CD4-positive, alpha-beta T cell treated with Interleukin-10 for 1 hour (primary cell): Measurements from ENCODE around the gene CWC22.
"Not testable (repeated sequence)": the region's sequence is repeated elsewhere in the genome, so short reads cannot be mapped to it uniquely, and the experiment has no call there.

ENCODE experiments used
- DNase-seq: peaks from one replicate; pipeline ENCODE4 v3.0.0-alpha.2; 2020

CWC22 gene

DNA sequence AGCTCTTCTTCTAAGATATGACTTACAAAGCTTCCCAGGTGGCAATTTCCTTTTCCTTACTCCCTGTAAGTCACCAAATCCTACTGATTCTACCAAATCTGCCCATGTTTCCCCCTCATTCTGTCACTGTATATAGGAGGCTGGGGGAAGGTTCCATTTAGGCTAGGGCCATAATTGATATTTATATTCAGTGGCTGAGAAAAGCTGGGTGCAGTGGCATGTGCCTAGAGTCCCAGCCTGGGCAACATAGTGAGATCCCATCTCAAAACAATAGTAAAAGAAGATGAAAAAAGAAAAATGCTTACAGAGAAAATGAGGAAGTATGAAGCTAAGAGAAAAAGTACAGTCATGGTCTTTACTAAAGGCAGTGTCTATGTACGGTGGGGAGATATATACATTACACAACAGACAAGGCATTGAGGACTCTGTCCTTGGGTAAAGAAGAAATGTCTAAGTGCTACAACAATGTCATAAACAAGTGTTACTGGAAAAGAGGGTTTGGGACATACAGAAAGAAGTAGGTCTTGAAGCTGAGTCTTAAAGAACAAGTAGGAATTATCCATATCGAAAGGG, 4.8 kb downstream of the CWC22 start:
- DNase-seq = no peak

DNA sequence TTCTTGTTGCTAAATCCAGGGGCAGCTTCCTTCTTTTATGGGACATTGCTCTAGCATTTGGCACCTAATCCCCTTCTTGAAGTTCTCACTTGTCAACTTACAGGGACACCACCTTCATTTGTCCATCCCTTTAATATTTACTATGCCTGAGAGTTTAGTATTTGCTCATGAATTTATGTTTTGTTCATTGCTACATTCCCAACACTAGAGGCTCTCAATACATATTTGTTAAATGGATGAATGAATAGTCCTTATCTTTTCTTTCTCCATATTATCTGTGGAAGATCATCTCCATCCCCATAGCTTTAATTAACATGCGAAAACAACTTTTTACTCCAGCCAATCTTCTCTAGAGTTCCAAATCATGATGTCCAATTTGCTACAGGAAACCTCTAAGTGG, 5.4 kb downstream of the CWC22 start:
- DNase-seq = no peak

DNA sequence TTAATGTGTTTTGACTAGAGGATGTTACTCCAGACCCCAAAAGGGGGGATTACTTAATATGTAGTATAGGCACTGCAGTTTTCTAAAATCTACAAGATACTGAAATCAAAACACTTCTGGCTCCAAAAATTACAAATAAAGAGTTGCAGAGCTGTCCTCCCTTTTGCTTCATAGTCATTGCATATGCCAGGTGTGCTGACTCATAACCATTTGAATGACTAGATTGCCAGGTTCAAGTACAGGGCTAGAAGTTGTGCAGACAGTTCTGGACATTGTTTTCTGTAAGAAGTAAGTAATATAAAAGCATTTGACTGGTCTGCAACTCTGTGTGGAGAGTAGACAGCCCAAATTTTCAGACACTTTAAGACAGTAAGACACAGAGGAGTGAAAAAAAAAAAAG, 6.7 kb downstream of the CWC22 start:
- no peak for DNase-seq

DNA sequence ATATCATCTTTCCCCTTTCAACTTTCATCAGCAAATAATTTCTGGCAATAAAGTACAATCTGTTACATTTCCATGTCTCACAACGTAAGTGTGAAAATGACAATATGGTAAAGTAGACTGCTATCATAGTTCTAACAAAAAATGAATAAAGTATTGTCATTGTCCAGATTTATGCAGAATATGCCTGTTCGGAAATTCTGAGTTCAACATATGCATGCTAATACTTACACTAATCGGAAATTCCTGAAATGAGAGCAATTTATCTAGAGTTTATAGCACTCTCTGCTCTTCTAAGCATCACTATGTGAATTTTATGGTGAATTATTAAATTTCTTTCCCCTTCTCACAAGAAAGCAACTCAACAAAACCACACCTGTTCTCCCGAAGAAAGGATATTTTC, 8.1 kb downstream of the CWC22 start:
- no peak for DNase-seq

DNA sequence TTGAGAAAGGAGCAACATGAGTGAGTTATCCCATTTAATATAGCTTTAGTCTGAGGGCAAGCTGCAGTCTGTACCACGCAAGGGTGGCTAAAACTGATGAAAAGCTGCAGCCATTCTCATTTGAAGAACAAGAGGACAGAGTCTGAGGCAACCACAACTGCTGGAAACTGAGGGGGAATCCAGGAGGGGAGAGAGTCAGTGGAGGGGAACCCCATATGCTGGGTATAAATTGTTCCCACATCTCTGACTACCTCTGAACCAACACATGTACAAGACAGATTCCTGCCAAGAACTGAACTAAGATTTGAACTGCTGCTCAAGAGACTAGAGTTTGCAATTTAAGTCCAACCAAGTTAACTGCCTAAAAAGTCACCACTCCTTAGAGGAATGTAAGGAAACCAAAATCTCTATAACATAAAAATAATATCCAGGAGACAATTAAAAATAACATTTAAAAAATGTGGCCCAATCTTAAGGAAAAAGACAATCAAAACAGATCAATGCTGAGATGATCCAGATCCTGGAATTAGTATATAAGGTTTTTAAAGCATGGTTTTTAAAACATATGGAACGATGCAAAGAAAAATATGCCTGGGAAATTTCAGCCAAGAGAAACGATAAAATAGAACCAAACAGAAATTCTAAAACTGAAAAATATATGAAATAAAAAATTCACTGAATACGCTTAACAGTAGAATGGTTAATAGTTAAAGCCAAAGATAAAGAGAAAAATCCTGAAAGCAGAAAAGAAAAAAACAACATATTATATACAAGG, 11.2 kb downstream of the CWC22 start:
- no peak for DNase-seq

DNA sequence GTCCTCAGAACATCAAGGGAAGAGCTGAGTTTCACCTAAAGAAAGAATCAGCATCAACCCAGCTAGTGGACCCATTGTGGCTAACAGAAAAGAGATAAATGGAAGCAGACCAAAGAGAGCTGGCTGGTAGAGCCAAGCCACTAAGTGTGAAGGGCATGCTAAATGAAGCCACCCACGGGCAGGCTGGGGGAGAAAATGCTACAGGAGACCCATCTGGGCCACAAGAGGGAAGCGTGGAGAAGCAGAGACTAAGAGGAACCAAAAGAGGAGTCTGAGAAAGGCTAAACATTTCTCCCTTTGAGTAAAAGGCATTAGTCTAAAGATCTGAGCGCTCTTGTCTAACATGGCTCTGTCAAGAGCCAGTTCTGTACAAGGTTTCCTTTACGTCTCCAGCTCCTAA, 15.8 kb downstream of the CWC22 start:
- no peak for DNase-seq

DNA sequence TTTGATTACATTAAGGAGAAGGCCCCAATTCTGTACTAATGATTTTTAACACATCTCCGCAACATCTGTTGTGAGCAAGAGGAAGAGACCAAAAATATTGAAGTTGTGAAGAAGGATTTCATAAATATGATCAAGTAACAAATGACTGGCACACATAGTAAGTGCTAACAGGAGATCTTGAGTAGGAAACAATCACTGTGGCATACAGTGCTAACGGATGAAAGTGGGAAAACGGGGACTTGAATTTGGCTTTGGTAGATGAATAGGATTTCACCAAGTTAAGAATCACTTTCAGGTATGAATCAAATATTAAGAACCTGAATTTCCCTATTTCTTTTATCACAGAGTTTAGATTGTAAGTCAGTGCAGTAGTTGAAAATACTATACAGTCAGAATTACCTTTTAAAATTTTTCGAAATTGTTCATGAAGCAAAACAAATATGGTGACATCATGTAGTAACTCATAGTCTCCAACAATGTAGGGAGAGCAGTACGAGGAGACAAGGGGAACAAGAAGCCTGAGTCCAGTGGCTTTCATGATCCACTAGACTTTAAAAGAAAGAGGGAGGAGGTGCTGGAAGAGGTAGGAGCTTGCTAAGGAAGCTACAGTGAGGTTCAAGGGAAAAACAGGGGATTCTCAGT, 16.3 kb downstream of the CWC22 start:
- DNase-seq = no peak

DNA sequence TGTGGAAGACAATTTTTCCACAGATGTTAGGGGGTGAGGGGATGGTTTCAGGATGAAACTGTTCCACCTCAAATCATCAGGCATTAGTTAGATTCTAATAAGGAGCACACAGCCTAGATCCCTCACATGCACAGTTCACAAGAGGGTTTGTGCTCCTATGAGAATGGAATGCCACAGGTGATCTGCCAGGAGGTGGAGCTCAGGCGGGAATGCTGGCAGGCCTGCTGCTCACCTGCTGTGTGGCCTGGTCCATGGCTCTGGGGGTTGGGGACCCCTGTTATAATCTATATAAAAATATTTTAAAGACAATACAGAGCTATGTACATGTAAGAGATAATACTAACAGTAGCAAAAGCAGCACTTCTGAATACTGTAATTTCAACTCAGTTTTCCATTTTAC, 19.2 kb downstream of the CWC22 start:
- no peak for DNase-seq

DNA sequence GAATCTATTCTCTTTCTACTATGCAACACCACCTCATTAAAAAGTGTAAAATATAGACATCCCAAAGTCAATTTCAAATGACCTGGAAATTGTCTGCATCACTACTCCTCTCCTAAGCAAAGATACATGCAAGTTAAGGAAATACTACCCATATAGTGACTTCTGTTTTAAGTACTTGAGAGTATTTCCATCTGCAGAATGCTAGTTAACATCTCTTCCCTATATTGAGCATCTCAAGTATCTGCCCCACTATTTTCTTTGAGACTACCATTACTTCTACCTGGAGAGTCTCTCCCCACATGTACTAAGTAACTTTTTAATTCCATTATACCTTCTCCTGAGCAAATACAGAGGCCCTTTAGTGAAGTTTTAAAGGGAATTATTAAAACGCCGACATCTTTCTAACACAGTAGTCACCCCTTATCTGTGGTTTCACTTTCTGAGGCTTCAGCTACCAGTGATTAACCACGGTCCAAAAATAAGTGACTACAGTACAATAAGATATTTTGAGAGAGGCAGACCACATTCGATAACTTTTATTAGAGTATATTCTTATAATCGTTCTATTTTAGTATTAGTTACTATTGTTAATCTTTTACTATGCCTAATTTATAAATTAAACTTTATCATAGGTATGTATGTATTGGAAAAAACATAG, 21.8 kb downstream of the CWC22 start:
- DNase-seq = no peak

DNA sequence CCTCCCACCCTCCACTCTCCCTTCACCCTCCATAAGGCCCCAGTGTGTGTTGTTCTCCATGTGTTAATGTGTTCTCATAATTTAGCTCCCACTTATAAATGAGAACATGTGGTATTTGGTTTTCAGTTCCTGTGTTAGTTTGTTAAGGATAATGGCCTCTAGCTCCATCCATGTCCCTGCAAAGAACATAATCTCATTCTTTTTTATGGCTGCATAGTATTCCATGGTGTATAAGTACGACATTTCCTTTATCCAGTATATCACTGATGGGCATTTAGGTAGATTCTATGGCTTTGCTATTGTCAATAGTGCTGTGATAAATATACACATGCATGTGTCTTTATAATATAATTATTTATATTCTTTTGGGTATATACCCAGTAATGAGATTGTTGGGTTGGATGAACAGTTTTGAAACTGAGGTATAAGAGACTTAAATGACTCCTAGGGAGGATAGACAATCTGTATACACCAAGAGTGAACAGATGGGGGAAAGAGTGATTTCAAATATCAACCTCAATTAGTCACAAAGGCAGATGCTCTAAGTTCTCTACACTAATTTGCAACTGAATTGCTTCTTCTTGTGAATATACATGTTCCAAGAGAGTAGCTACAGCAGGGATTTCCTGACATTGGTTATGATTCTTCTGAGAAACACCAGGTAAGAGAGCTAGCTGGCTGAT, 23.7 kb downstream of the CWC22 start:
- no peak for DNase-seq

DNA sequence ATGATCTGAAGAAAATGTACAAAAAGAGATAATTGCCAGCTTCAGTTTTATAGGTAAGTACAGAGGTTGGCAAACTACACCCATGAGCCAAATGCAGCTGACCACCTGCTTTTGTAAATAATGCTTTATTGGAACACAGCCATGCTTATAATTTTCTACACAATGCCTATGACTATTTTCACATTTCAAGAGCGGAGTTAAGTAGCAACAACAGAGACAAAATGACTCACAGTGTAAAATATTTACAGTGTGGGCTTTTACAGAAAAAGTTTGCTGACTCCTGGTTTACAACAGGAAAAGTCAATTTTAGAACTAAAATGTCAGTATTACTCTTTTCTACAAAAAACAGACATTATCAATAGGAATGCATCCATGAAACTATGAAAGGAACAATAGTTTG, 26.0 kb downstream of the CWC22 start:
- no peak for DNase-seq

DNA sequence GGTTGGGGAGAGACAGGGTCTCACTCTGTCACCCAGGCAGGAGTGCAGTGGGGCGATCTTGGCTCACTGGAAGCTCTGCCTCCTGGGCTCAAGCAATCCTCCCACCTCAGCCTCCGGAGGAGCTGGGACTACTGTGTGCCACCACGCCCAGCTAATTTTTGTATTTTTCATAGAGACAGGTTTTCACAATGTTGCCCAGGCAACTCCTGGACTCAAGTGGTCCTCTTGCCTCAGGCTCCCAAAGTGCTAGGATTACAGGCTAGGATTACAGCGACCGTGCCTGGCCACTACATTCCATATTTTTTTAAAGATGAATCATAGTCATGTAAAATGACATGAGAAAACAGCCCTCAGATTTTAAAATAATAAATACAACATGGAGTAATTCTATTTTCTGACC, 32.3 kb downstream of the CWC22 start:
- DNase-seq = no peak

DNA sequence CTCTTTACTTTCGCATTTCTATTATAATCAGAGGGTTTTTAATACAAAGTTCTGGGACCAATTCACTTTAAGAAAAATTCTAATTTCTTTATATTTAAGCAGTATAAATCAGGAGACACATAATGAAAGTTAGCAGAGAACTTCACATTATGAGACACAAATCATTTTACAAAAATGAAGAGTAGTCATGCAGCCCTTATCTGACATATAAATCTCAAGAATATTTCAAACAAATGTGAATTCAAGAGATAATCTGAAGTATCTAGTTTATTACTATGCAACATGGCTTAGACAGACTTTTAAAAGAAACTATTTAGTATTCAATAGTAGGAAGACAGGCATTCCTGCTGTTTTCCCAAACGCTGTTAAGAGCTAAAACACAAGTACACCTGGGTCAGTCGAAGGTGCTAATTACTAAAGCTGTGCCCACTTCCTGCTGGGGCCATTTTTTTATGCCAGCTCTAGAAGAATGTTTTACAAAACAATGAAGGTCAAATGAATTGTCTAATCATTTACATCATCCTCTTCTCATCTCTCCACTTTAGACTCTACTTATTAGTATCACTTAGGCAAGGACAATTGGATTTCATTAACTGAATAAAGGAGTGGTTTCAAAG, 40.2 kb downstream of the CWC22 start:
- DNase-seq = no peak

DNA sequence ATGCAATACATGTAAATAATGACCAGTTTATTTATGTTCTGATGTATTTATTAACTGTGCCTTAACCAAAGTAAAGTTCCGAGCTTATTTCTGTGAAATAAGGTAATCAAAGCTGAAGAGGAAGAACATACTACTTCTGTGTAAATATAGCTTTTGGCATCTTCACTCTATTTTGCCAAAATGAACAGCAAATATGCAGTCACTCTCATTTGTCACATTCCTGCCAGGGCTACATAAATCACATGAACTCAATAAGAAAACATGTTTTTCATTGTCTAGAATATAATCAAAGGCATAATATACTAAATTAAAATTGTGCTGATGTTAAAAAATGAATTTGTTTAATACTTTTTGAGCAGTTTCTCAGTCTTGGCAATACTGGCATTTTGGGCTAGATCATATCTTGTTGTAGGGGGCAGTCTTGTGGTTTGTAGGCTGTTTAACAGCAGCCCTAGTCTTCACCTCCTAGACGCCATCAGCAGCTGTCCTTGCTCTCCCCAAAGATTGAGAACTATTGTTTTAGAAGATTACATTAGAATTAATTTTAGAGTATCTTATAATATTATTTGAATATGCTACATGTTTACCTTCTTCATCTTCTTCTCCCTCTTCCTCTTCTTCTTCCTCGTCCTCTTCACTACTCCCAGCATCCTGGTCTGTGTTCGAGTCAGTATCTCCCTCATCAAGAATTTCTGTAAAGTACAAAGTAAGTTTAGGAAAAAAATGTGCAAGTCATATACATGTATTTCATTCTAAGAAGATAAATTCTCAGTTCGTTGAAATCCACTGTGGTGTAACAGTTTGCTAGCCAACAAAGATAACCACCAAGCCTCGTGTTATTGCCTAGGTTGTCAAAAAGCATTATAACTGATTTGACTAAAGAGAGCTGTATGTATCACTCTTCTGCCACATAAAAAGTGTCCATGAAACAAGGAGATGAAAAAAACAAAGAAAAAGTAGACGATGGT, 41.5 kb downstream of the CWC22 start:
- no peak for DNase-seq

DNA sequence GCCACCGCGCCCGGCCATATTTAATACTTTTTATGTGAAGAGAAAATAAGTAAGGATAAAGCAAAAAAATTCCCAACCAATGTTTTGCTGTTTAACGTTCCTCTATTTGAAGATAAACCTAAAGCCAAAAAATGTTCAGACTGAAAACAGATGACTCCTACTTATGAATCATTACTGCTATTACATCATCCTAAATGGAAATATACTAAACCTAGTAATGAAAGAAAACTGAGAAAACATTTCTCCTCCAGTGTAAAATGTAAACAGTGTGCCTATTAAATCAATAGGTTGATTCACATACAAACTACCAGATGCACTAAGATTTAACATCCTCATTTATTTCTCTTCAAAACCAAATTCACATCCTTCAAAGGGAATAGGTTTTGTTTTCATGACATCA, 43.5 kb downstream of the CWC22 start:
- DNase-seq = no peak

DNA sequence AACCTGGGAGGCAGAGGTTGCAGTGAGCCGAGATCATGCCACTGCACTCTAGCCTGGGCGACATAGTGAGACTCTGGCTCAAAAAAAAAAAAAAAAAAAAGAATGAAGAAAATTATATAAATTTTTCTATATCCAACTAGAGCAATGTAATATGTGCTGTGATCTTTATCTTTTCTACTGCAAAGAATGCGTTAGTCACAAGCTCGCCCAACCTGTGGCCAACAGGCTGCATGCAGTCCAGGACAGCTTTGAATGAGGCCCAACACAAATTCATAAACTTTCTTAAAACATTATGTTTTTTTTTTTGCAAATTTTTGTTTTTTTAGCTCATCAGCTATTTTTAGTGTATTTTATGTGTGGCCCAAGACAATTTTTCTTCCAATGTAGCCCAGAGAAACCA, 48.8 kb downstream of the CWC22 start:
- DNase-seq = not testable (repeated sequence)

DNA sequence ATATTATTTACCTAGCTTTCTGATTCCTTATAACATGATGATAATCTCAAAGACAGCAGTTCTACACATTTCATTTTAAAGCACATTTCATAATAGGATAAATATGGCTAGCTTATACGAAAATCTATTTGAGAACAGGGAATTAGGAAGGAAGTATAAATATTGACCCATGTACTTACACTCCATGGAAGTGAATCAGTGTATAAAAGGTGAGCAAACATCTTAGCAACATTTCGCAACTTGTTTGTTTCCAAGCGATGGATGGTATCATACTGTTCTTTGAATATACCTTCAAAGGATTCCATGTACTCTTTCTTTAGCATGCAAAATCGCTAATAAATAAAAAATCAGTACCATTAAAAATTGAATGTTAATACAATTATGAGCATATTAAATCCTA, 53.1 kb downstream of the CWC22 start:
- DNase-seq = no peak

DNA sequence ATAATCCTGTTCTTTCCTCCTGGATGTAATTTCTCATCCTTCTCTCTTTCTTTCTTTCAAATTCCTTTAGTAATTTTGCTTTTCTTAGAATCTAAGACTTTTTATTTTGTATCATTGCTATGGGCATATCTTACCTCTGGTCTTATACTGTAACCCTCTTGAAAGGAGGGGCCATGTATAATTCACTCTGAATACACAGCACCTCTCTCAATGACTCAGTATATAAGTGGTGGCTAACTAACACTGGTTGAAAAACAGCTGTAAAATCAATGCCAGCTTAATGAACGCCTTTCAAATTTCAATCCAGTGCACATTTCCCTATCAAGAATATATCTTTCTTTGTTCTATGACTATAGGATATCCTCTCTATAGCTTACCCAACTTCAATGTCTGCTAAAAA, 53.7 kb downstream of the CWC22 start:
- no peak for DNase-seq

DNA sequence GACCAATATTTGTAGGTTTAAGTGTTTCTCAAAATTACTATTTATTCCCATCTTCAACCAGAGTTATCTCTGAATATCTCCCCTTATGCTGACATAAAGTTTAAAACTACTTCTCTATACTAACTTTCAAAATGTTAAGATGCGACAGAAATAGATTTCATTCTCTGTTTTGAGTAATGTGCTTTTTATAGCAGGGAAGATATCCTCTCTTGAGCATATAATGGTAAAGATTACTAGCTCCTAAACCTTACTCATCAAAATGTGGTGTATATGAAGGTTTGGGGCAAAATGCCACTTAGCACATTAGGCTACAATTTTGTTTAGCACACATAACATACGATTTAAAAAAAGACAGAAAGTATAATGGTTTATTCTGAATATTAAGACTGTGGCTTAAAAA, 54.4 kb downstream of the CWC22 start:
- DNase-seq = no peak

DNA sequence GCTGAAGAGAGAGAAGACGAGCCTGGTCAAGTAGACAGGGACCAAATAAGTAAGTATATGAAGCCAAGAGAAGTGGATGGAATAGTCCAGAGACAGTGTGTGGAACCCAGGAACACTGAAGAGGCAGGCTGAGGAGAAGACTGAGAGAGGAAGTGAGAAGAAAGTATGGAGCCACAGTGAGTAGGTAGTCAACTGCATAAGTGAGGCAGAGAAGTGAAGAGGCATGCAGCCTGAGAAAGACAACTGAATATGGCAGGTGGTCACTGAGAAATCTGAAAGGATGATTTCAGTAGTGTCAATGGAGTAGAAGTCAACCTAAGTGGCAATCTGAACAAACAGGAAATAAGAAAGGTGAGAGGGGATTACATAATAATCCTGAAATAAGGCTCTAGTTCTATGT, 55.4 kb downstream of the CWC22 start:
- no peak for DNase-seq

DNA sequence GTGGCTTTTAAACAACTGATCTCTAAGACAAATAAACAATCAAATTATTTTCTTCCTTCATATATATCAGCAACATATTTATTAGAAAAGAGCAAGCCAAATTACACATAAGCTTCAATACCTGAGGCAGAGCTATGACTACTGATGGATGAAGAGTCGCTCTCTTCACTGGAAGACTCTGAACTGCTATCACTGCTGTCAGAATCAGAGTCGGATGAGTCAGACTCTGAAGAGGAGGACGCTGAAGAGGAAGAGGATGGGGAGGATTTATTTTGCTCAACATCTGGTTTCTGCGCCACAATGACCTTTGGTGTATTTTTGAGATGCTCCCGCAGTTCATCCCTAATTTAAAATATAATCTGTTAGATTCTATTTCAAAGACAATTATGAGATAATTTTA, 56.7 kb downstream of the CWC22 start:
- DNase-seq = no peak

DNA sequence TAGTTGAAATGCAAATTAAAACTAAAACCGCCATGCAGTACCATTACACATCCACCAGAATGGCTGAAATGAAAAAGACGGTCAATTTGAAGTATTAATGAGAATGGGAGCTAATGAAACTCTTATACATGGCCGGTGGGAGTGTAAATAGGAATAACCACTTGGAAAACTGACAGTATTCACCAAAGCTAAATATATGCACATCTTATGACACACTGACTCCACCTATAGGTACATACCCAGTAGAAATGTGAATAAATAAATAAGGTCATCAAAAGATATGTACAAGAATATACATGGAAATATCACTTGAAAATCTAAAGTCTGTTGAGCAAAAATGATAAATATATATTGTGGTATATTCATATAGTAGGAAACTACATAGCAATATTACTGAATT, 57.7 kb downstream of the CWC22 start:
- no peak for DNase-seq
